ENCODE results near the gene PLXNB3.
A peak's percentile ranks its signal among the peaks of the same experiment; 100 is the strongest.

Gene PLXNB3

DNA sequence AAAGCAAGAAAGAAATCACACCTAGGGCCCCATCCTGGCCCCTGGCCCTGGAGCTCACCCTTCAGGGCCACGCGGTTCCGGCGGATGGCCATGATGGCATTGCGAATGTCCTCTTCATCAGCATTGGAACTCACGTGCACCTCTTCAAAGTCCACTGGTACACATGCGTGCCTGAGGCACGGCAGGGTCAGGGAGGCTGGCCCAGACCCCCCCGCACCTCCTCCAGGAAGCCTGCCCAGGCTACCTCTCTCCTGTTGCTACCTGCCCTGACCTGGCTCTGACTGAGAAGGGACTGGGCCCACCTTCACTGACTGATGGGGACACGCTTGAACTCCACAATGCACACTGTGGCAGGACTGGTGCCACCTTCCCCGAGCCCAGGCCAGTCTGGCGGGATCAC lies 25.6 kb downstream of the PLXNB3 start:
- DNase-seq: no peak

GRCh38 chrX:153791104-153791852 lies 27.2 kb downstream of the PLXNB3 start:
- DNase-seq: no peak

GRCh38 chrX:153792368-153792767 lies 28.3 kb downstream of the PLXNB3 start:
- no peak for DNase-seq

DNA sequence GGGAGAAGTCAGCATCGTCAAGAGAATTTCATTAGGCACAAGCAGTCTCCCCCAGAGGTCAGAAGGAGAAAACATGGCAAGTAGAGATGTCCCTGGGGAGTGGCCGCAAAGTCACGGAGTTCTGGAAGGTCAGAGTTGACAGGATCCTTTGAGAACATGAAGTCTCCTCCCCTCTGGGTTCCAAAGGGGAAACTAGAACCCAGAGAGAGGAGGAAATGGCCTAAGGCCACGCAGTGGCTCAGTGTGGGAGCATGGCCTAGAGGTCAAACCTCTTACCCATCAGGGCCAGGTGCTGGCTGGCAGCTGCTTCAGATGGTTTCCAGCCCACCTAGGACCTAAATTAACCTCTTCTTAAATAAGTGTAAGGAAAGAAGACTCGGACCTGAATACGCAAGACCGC lies 29.2 kb downstream of the PLXNB3 start:
- DNase-seq: no peak

- DNase-seq: peak; percentile 44 to 93 (median 87)
These were observed 30.2 kb downstream of the PLXNB3 start, which contains the start of the genes IDH3G and SSR4 for GRCh38 chrX:153794018-153794896. IDH3G (minus strand) TSS chrX:153794375; CDS start chrX:153794326, 49 bp downstream. SSR4 (plus strand) TSS chrX:153794668; CDS start chrX:153794688, 20 bp downstream.

DNA sequence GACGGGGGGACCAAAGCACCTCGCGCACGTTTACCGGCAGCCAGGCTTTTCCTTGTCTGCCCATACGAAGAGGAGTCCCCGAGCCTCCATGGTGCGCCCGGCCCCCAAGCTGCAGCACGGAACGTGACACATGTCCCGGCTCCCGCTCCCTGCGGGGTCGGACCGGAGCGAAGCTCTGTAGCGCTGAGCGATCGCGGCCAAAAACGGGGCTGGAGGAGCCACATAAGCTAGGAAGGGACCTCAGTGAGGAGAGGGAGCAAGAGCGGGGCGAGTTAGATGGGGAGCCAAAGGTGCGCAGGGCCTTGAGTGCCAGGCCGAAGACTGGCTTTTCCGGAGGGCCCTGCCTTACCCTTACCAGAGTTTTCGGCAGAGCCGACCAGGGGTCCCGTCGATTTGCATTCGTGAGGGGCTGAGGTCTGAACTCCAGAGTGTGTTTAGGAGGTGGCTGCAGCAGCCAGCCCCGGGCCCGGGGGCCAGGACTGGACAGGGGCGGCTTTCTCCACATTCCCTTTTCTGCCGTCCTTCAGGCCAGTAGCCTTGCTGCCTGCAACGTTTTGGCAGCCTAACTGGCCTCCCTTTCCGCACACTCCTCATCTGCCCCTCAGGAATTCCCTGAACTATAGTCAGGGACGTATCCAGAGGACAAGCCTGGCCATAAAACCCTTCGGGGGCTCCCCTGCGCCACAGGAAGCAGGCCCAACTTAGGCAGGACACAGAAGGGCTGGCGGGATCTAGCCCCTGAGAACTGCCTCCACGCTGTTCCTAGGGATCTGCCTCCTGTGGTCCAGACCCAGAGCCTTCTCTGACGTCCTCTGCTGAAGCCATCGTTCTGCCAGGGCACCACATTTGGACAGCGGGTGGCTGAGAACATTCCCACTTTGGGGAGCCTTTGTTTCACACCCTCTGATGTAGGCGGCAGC lies 31.1 kb downstream of the PLXNB3 start:
- DNase-seq: no peak

- DNase-seq: no peak
These were observed 33.5 kb downstream of the PLXNB3 start for GRCh38 chrX:153797415-153798015.

GRCh38 chrX:153799326-153799725 lies 35.3 kb downstream of the PLXNB3 start:
- no peak for DNase-seq

- DNase-seq: peak in 12 of 51 donors; percentile 1 to 42 (median 15)
These were observed 36.2 kb downstream of the PLXNB3 start for GRCh38 chrX:153800177-153800722.

- no peak for DNase-seq
These were observed 36.7 kb downstream of the PLXNB3 start for GRCh38 chrX:153800746-153801145.

- no peak for DNase-seq
These were observed 37.6 kb downstream of the PLXNB3 start for GRCh38 chrX:153801669-153802068.

DNA sequence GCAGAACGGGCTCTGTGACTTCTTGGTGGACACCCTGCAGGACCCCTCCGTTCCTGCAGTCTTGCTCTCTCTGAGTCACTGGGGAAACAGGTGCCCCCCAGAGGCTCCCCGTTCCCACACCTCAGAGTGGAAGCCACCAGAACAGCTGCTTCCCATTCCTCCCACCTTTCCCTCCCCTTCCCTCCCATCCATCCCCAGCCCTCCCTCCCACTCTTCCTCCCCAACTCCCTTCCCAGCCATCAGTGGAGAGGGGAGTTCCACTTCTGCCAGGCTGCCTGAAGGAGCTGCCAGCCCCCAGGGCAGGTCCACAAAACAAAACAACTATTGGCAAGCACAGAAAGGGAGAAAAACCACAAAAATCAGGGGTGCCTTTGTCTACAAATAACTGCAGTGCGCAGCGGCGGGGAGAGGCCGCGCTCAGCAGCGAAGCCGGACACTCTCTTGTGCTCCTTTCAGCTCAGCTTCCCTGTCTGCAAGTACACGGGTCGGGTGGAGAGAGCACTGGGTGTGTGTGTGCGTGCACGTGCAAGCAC lies 38.5 kb downstream of the PLXNB3 start:
- DNase-seq: no peak

DNA sequence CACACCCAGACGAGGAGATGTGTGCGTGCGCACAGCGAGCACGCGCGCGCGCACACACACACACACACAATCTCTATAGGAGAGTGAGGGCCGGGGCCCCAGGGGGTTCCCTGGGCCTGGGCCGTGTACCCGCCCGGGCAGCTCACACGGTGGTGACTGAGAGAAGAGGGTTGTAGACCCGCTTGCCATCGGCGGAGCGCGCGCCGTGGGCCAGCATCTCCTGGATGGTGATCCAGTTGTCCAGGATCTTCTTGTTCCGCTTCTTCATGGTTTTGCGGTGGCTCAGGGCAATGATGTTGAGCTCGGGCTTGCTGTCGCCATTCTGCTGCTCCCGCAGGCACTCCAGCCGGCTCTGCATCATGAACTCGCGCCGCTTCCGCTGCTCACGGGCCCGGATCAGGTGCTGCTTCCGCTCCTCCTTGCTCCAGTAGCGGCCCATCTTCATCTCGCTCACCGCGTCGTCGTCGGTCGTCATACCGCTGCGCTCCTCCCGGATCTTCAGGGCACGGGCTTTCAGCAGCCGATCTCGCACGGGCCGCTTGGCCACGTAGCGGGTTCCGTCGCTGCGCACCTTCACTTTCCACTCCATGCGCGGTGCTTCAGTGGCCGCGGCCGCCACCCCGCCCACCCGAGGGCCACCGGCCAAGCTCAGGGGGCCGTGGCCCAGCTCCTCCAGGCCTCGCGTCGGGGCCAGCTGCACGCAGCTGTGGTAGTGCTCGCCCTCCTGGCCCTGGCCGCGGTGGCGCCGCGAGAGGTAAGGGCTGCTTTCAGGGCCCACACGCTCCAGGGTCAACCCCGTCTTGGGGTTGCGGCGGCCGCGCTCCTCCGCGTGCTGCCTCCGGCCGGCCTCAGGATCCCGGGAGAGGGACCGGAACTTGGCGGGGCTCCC lies 39.4 kb downstream of the PLXNB3 start:
- no peak for DNase-seq

- DNase-seq: no peak
These were observed 40.1 kb downstream of the PLXNB3 start for GRCh38 chrX:153804100-153804595.

DNA sequence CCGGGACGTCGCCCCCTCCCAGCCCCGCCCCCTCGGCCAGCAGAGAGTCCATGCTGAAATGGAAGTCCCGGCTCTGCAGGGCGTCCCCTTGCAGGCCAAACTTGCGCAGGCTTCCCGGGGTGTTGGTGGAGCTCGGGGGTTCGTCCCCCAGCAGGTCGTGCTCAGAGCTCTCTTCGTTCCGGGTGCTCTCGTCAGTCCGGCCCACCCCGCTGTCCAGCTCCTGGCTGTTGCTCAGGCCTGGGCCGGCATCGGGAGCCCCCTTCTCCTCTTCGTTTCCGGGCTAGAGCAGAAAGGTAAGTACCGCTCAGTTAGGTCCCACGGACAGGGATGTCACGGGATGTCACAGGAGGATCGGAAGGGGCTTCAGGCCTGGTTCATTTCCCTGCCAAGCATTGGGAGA lies 40.6 kb downstream of the PLXNB3 start:
- no peak for DNase-seq

DNA sequence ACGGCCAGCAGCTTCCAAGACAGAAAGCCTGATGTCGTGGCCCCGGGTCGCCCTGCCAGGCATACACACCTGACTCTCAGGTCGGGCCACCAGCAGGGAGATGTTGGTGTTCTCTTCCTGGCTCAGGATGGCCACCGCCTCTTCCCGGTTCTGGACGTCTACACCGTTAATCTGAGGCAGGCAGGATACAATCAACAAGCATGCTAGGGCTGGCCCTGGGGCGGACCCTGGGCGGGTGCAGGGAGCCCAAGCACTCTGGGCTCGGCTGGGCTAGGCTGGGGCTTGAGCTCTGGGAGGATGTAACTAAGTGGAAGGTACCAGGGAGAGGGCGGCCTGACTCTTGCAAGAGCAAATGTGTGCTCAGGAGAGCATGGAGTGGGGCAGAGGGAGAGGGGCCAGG lies 41.4 kb downstream of the PLXNB3 start:
- no peak for DNase-seq

DNA sequence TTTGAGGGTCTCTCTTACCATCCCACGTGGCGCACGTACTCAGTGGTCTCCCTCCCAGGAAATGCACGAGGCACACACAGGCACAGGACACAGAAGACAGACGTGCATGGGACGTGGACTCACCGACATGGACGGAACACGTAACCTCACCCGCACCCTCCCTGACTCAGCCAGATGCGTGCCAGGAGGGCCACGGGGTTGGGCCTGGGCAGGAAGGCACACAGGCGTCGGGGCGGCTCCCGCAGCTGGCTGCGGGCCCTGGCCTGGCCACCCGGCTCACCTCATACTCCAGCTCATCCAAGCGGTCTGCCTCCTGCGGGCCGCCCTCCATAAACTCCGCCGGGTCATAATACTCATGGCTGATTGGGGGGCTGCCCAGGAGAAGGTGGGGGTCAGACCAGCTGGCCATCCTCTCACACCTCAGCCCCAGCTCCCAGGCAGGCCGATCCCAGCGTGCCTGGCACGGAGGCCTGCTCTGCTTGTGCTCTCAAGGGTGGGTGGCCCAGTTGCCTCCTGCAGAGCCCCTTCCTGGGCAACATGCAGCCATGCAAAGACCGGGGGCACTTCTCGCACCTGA lies 43.0 kb downstream of the PLXNB3 start:
- DNase-seq: peak in 1 of 51 donors; percentile 9

- DNase-seq: no peak
These were observed 43.9 kb downstream of the PLXNB3 start for GRCh38 chrX:153807976-153808375.

GRCh38 chrX:153812220-153812619 lies 48.2 kb downstream of the PLXNB3 start:
- peak in 5 of 51 donors; percentile 4 to 23 (median 19) for DNase-seq
